Activated CD4-positive, alpha-beta T cell treated with anti-CD3 and anti-CD28 coated beads for 1 hour (primary cell): ENCODE results near the gene GMNN.
"Not testable (repeated sequence)": the region's sequence is repeated elsewhere in the genome, so short reads cannot be mapped to it uniquely, and the experiment has no call there.

Source experiments
- DNase-seq: peaks from one replicate; pipeline ENCODE4 v3.0.0-alpha.2; 2020

The GMNN gene

DNA sequence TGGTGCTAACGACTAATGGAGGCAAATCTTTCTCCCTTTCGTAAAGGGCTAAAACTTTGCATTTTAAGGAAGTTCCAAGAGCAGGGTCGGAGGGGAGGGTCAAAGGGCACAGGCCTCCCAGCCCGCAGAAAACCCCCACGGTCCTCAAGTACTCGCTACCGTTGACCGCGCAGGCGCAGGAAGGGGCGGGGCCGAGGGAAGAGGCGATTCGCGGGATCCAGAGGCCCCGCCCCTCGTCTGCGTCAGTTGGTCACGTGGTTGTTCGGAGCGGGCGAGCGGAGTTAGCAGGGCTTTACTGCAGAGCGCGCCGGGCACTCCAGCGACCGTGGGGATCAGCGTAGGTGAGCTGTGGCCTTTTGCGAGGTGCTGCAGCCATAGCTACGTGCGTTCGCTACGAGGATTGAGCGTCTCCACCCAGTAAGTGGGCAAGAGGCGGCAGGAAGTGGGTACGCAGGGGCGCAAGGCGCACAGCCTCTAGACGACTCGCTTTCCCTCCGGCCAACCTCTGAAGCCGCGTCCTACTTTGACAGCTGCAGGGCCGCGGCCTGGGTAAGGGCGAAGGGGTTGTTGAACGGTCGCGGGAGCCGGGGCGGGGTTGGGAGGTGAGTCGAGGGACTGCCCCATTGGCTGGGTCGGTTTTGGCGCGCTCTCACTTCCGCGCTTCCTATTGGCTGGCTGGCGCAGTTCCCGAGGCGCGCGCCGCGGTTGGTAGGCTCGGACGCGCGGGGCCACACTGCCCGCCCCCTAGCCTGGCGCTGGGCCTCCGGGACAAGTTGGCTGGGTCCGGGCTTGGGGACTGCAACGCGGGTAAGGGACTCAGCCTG lies at the start of gene GMNN:
Gene GMNN, plus strand, starts transcription at position 242 of the 824 bp plus-strand sequence. CDS start 2,310 bp downstream, outside the sequence.
- DNase-seq = peak; percentile 94

DNA sequence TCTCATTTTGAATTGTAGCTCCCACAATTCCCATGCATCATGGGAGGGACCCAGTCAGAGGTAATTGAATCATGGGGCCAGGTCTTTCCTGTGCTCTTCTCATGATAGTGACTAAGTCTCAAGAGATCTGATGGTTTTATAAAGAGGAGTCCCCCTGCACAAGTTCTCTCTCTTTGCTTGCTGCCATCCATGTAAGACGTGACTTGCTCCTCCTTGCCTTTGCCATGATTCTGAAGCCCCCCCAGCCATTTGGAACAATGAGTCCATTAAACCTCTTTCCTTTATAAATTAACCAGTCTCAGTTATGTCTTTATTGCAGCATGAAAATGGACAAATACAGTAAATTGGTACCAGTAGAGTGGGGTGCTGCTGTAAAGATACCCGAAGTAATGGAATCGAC lies 44.1 kb upstream of the GMNN start:
- not testable (repeated sequence) for DNase-seq

DNA sequence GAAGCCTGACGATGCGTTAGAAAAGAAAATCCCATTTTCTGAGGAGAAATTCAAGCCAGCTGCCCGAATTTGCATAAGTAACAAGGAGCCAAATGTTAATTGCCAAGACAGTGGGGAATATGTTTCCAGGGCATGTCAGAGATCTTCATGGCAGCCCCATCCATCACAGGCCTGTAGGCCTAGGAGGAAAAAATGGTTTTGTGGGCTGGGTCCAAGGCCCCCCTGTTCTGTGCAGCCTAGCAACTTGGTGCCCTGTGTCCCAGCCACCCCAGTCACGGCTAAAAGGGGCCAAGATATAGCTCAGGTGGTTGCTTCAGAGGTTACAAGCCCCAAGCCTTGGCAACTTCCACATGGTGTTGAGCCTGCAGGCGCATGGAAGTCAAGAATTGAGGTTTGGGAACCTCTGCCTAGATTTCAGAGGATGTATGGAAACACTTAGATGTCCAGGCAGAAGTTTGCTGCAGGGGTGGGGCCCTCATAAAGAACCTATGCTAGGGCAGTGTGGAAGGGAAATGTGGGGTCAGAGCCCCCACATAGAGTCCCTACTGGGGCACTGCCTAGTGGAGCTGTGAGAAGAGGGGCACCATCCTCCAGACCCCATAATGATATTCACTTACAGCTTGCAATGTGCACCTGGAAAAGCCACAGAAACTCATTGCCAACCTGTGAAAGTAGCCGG lies 43.1 kb upstream of the GMNN start:
- DNase-seq = not testable (repeated sequence)

DNA sequence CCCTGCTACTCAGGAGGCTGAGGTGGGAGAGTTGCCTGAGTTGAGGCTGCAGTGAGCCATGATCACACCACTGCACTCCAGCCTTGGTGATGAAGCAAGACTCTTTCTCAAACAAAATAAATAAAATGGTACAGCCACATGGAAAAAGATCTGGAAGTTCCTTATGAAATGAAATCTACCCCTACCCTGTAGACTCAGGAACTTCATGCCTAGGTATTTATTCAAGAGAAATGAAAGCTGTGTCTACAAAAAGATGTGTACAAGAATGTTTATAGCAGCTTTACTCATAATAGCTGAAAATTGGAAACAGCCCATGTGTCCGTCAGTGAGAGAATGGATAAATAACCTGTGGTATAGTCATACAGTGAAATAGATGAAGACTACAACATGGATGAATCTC lies 40.6 kb upstream of the GMNN start:
- DNase-seq = no peak

DNA sequence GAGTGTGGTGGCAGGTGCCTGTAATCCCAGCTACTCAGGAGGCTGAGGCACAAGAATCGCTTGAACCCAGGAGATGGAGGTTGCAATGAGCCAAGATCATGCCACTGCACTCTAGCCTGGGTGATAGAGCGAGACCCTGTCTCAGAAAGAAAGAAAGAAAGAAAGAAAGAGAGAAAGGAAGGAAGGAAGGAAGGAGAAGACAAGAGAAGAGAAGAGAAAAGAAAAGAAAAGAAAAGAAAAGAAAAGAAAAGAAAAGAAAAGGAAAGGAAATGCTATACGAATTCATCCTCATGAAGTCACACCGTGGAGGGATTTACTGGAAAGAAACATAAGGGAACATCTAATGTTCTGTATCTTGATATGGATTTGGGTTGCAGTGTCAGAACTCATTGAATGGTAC lies 40.0 kb upstream of the GMNN start:
- DNase-seq = not testable (repeated sequence)

DNA sequence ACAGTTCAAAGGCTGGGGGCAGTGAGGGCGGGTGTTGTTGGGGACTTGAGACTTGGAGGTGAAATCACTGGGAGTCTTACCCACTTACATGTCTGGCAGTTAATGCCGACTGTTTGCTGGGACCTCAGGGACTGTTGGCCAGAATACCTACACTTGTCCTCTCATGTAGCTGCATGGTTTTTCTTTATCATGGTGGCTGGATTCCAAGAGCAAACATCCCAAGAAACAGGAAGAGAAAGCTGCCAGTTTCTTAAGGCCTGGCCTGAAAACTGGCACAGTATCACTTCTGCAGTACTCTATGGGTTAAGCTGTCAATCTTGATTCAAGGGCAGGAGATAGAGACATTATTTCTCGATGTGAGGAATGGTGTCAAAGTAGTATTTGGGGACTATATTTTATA lies 36.0 kb upstream of the GMNN start:
- DNase-seq = no peak

DNA sequence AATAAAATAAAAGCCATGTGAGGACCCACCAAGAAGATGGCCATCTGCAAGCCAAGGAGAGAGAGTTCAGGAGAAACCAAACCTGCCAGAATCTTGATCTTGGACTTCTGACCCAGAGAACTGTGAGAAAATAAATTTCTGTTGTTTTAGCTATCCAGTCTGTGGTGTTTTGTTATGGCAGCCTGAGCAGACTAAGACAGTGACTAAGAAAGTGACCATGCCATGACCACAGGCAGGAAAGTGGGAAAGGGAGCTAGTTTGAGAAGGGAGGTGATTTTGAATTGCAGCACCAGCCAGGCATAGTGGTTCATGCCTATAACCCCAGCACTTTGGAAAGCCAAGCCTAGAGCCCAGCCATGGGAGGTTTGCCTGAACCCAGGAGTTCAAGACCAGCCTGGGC lies 33.9 kb upstream of the GMNN start:
- no peak for DNase-seq

DNA sequence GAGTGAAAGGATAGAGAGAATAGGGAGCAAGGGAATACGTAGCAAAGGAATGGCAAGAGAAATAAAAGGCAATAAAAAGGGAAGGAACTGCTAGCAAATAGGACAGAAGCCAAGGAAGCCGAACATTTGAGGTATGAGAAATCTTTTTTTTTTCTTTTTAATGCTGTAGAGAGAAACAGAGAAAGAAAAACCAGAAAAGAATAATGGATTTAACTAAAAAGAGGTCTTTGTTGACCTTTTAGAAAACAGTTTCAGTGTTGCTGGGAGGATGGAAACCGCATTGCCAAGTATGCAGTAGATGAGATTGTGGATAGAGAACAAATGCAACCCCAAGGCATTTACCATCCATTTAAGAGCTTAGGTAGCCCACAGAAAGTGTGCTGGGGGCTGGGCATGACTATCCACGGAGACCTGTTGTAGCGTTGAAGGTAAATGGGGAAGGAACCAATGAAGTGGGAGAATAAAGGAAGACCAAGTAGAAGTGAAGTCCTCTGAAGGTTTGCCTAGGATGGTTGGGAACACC lies 32.5 kb upstream of the GMNN start:
- DNase-seq = no peak

DNA sequence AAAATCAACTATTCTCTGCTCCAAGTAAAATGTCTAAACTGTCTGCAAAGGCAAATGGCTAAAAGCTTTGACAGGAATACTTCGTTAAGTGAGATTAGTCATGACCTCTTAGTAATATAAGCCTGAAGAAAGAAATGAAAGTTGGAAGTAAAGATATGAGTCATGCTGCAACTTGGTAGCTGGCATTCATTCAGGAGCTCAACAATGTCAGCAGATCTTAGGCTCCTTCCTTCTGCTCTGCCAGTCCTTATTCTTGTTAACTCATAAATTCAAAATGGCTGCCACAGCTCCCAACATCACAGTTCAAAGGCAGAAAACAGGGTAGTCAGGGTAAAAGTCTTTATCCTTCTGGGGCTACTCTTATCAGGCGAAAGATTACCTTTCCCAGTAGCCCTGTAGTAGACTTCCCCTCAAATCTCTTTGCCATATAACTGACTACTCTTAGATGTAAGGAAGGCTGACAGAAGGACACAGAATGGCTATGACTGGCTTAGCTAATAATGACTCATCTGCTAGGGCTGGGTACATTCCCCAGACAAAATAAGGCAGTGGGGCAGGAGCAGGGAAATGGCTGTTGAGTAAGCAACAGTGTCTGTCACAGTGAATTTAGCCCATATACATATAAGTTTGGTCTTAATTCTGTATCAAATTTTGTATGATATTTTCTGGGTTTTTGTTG lies 31.3 kb upstream of the GMNN start:
- DNase-seq = no peak

DNA sequence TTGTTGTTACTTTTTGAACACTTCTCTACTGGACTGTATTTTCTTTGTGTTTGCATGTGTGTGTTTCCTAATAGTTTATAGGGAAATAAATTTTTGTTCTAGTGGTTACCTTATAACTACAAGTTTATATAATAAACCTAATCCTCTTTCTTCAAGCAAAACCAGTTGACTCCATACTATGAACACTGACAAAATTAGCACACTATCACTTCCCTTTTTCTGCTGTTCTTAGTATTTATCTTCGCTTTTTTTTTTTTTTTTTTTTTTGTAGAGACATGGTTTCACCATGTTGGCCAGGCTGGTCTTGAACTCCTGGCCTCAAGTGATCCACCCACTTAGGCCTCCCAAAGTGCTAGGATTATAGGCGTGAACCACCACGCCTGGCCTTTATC lies 30.8 kb upstream of the GMNN start:
- DNase-seq = no peak

DNA sequence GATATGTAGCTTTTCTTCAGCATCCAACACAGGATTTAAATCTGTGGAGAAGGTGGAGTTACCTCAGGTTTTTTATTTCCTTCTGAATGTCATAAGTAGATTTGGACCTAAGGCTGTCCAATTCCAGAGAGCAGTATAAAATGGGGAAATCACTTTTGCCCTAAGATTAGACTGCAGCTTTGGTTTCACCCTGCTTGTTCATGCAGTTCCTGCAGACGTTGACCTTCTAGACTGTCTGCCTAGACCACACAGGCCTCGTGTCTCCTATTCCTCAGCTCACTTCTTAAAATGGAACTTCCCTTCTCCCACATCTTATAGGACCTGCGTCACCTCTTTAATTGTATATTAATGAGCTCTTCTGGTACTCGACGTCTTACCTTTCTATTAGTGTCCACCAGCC lies 29.8 kb upstream of the GMNN start:
- DNase-seq = no peak

DNA sequence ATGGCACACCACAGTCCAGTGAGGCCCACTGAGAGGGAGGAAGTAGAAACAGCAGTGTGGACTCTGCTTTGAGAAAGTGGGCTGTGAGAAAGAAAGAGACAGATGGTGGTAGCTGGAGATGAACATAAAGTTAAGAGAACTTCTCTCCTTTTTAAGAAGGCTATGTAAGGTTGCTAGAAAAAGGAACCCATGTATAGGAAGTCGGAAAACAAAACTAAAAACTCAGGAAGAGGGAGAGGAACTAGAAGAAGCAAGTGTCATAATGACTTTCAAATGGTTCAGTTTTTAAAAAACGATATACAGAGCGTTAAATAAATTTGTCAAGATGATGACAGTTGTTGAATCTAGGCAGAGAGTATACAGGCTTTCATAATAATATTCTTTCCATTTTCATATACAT lies 25.4 kb upstream of the GMNN start:
- no peak for DNase-seq

DNA sequence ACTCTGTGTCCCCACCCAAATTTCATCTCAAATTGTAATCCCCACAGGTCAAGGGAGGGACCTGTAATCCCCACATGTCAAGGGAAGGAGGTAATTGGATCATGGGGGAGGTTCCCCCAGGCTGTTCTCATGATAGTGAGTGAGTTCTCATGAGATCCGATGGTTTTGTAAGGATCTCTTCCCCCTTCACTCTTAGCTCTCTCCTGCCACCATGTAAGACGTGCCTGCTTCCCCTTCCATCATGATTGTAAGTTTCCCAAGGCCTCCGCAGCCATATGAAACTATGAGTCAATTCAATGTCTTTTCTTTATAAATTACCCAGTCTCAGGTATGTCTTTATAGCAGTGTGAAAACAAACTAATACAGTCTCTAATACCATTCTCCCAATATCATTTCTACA lies 23.9 kb upstream of the GMNN start:
- not testable (repeated sequence) for DNase-seq

DNA sequence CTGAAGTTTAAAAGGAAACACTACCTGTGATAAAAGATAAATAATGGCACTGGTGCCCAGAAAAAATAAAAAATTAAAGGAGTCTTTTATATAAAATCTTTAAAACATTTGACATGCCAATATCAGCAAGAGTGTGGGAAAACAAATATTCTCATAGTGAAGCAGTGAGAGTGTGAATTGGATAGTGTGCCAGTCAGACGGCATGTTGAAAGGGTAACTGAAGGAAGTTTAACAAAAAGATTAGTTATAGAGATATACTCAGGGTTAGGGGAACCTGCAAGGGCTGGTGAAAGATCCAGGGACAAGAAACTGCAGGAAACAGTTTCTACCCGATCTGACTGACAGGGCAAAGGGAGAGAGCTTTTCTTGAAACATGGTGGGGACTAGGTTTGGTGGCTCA lies 22.2 kb upstream of the GMNN start:
- DNase-seq = no peak

DNA sequence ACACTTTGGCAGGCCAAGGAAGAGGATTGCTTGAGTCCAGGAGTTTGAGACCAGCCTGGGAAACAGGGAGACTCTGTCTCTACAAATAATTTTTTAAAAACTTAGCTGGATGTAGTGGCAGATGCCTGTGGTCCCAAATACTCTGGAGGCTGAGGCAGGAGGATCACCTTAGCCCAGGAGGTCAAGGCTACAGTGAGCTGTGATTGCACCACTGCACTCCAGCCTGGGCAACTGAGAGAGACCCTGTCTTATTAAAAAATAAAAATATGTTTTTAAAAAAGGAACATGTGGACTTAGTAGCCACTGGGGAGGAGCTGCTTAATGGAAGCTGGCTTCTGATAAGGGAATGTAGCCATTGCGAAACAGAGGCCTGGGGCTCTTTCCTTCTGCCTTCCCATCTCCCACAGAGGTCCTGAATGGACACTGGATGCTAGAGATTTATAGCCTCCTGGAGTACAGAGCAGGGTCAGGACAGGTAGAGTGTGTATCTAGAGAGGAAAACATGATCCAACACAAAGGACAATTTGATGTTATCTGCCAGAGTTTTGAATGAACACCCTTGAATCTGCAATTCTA lies 21.7 kb upstream of the GMNN start:
- no peak for DNase-seq

DNA sequence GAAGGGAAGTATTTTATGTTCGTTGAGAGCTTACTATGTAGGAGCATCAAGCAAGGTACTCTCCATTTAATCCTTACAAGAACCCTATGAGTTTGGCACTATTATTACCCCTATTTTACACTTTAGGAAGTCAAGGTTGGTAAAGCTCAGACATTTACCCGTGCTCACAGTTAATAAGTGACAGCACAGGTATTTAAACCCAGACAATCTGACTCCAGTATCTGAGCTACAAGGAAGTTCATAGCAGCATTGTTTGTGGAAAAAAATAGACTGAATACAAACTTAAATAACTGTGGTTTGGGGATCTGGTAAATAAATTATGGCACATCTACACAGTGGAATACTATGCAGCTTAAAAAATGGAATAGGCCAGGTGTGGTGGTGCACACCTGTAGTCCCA lies 21.2 kb upstream of the GMNN start:
- no peak for DNase-seq

DNA sequence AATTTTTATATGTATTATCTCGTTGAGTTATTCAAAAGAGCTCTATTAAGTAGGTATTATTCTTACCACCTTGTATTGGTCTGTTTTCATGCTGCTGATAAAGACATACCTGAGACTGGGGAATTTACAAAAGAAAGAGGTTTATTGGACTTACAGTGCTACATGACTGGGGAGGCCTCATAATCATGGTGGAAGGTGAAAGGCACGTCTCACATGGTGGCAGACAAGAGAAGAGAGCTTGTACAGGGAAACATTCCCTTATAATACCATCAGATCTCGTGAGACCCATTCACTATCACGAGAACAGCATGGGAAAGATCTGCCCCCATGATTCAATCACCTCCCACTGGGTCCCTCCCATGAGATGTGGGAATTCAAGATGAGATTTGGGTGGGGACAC lies 20.4 kb upstream of the GMNN start:
- DNase-seq = not testable (repeated sequence)

DNA sequence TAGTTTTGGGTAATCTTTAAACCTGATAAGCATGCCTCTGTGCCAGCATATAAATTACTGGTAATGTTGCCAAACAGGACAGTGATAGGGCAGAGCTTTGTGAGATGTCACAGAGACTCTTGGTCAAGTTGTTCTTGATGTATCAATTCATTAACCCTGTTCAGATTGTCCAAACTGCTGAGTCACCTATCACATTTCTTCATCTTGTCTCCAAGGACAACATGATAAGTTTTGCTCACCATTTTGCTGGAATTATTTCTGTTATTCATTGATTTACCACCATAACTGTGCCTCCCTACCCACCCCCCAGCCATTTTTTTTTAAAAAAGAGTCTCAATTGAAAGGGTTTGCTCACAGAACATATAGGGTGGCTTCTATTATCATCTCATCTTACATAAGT lies 19.5 kb upstream of the GMNN start:
- DNase-seq = no peak

DNA sequence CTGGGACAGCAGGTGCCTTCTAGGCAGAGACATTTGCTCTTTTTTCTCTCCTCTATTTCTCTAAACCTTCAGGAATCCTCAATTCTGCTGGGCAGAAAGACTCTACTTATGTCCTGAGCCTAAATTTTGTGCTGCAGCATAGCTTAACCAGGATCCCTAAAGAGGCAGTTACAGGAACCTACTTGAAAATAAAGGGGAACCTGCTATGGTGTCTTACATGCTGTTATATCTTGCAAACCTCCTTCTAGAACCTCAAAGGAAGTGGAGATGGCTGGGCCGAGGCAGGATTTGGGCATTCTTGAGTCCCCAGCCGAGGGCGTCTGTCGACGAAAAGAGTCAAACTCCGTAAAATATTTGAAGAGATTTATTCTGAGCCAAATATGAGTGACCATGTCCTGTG lies 17.1 kb upstream of the GMNN start:
- no peak for DNase-seq

DNA sequence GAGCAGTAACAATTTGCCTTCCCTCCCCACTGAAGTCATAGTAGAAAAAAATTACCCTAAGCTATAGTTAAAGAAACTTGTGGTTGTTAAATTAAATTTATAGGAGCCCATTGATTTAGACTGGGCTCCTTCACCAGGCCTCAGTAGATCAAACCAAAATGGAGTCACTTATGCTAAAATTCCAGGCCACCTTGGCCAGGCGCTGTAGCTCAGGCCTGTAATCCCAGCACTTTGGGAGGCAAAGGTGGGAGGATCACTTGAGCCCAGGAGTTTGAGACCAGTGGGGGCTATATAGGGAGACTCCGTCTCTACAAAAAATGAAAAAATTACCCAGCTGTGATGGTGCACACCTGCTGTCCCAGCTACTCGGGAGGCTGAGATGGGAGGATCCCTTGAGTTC lies 15.0 kb upstream of the GMNN start:
- no peak for DNase-seq

DNA sequence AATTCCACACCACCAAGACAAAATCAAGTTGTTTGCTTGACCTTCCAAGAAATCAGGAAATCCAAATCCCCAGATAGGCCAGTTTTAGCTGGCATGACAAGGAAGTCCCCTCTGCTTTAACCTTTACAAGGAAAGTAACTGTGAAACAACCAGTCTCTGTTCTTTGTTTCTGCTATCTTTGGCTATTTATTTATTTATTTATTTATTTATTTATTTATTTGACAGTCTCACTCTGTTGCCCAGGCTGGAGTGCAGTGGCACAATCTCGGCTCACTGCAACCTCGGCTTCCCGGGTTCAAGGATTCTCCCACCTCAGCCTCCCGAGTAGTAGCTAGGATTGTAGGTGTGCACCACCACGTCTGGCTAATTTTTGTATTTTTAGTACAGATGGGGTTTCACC lies 14.5 kb upstream of the GMNN start:
- no peak for DNase-seq

DNA sequence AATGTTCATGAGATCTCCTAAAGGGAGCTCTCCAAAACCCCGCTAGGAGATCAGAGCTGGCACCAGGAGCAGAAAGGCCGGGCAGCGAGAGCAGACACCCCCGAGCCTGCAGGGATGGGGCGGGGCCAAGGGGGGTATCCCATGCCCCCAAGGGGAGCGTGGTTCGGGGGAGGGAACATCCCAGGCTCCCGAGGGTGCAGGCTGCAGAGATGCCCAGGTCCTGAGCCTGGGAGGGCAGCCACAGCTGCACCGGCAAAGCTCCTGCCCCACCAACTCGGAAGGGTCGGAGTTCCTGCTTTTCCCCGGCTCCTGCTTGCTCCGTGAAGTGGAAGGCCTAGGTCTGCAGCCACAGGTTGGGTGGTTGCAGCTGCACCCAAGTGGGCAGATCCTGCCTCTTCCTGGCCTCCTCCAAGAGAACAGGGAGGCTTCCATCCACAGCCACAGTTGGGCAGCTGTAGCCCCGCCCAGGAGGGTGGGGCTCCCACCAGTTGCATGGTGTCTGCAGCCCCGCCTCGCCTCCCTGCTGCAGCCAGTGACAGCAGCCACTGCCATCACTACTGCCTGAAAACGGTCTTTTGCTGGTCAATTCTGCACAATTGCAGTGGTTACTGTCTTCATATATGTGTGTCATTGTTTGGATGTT lies 13.4 kb upstream of the GMNN start:
- no peak for DNase-seq

DNA sequence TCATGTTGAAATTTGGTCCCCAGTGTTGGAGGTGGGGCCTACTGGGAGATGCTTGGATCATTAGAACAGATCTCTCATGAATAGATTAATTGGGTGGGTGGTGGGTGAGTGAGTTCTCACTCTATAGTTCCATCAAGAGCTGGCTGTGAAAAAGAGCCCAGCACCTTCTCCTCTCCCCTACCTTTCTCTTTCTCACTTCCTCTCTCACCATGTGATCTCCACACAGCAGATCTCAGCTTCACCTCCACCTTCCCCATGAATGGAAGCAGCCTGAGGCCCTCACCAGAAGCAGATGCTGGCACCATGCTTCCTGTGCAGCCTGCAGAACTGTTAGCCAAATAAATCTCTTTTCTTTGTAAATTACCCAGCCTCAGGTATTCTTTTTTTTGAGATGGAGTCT lies 12.9 kb upstream of the GMNN start:
- no peak for DNase-seq
